Progenitor cell of endocrine pancreas (in vitro differentiated cells): ENCODE results near the gene ZNF275. TPM values are rescaled to one million over a fixed set of nuclear protein-coding genes. Genes with fewer than 3 reads are reported as not detected.

Experiments
- DNase-seq: peaks from one replicate; pipeline ENCODE4 v3.0.0; 2021; ENCODE audit warnings: low spot score; ENCODE audit not compliant: unreplicated experiment
- H3K27ac Mint-ChIP-seq: 2 replicates; pipeline ENCODE4 v1.8.0; 2021; ENCODE audit warnings: mild to moderate bottlenecking, moderate library complexity, mixed read lengths
- H3K27me3 Mint-ChIP-seq: 2 replicates; pipeline ENCODE4 v1.8.0; 2021; ENCODE audit warnings: mixed read lengths
- H3K36me3 Mint-ChIP-seq: 2 replicates; pipeline ENCODE4 v1.8.0; 2022; ENCODE audit warnings: mixed read lengths; ENCODE audit not compliant: insufficient read depth
- H3K4me1 Mint-ChIP-seq: 2 replicates; pipeline ENCODE4 v1.8.0; 2021; ENCODE audit warnings: low read depth, mixed read lengths
- H3K4me3 Mint-ChIP-seq: 2 replicates; pipeline ENCODE4 v1.8.0; 2021; ENCODE audit warnings: low read depth, mild to moderate bottlenecking, moderate library complexity, mixed read lengths
- H3K9me3 Mint-ChIP-seq: 2 replicates; pipeline ENCODE4 v1.8.0; 2021; ENCODE audit warnings: low read depth, mixed read lengths
- total RNA-seq: library from RNA; stranded (reverse); gene quantifications from 2 replicates; pipeline ENCODE4 v1.2.1, GENCODE V29; 2021
- TF ChIP-seq, protein P1 (sequence below): fragments of 200-600 bp; sonication (generic); IDR thresholded peaks from one replicate; pipeline ENCODE4 v1.5.0; 2021; ENCODE audit warnings: antibody characterized with exemption, mild to moderate bottlenecking; ENCODE audit not compliant: unreplicated experiment

The ZNF275 gene
- total RNA-seq, 1 donor from 2014 or later: 12.2 TPM

GRCh38 chrX:153301746-153302145 is 32.2 kb upstream of the ZNF275 start:
- H3K4me3 Mint-ChIP-seq: no peak overlapping the region
- TF ChIP-seq, protein P1, sequence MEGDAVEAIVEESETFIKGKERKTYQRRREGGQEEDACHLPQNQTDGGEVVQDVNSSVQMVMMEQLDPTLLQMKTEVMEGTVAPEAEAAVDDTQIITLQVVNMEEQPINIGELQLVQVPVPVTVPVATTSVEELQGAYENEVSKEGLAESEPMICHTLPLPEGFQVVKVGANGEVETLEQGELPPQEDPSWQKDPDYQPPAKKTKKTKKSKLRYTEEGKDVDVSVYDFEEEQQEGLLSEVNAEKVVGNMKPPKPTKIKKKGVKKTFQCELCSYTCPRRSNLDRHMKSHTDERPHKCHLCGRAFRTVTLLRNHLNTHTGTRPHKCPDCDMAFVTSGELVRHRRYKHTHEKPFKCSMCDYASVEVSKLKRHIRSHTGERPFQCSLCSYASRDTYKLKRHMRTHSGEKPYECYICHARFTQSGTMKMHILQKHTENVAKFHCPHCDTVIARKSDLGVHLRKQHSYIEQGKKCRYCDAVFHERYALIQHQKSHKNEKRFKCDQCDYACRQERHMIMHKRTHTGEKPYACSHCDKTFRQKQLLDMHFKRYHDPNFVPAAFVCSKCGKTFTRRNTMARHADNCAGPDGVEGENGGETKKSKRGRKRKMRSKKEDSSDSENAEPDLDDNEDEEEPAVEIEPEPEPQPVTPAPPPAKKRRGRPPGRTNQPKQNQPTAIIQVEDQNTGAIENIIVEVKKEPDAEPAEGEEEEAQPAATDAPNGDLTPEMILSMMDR: no peak
- H3K4me1 Mint-ChIP-seq: no peaks in the 10 kb centered on the region
- H3K9me3 Mint-ChIP-seq: peaks cover 44% of the 10 kb centered on the region
- H3K27ac Mint-ChIP-seq: no peak overlapping the region
- H3K27me3 Mint-ChIP-seq: peaks cover 19% of the 10 kb centered on the region
- no peak for DNase-seq
- peaks cover 2% of the 10 kb centered on the region for H3K36me3 Mint-ChIP-seq

- peaks cover 19% of the 10 kb centered on the region for H3K27me3 Mint-ChIP-seq
- H3K27ac Mint-ChIP-seq: no peak overlapping the region
- TF ChIP-seq, protein P1: no peak
- DNase-seq: no peak
- no peaks in the 10 kb centered on the region for H3K4me1 Mint-ChIP-seq
- H3K36me3 Mint-ChIP-seq: peaks cover 2% of the 10 kb centered on the region
- no peak overlapping the region for H3K4me3 Mint-ChIP-seq
- H3K9me3 Mint-ChIP-seq: peaks cover 44% of the 10 kb centered on the region
These were observed 31.2 kb upstream of the ZNF275 start for GRCh38 chrX:153302796-153303195.

DNA sequence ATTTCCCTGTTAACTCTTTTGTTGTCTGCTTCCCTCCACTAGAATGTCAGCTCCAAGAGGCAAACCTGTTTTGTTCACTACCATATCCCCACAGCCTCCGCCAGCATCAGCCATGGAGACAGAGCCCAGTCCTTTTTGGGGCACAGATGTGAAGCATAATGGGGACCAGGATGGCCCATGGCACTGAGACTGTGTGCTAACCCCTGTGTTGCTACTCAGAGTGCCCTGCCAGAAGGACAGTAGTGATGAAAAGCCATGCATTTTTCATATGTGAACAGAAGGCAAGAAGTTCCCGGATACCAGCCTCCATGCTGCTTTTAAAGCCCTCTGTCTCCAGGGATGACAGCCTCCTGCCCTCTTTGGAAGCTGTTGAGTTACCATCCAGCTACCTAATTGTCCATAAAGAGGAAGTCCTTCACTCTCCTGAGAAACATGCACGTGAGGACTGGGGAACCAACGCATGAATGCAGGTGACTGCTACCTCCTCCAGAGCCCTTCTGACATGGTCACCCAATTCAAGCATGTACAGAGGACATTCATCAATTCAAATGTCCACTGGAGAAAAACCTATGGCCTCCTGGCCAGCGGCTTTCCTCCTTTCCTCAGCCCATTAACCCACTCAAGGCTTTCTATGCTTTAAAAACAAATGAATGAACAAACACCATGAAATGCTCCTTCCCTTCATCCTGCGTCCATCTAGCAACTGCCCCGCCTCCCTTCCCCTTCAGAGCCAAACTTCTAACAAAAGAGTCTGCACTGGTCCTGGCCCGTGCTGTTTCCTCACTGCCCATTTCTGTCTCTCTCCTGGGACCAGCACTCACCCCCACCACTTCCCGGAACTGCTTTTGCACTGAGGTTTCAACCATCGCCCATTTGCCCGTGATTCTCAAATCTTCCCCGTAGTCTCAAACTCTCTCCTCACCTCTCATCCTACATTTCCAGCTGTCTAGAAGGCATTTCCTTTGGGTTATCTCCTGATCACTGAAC is 30.4 kb upstream of the ZNF275 start:
- DNase-seq: no peak
- Mint-ChIP-seq H3K4me1 (no peaks in the 10 kb centered on the region), H3K27me3 (peaks cover 19% of the 10 kb centered on the region), H3K9me3 (peaks cover 39% of the 10 kb centered on the region), H3K27ac (no peak overlapping the region), H3K36me3 (peaks cover 2% of the 10 kb centered on the region), H3K4me3 (no peak overlapping the region)
- TF ChIP-seq, protein P1: no peak

DNA sequence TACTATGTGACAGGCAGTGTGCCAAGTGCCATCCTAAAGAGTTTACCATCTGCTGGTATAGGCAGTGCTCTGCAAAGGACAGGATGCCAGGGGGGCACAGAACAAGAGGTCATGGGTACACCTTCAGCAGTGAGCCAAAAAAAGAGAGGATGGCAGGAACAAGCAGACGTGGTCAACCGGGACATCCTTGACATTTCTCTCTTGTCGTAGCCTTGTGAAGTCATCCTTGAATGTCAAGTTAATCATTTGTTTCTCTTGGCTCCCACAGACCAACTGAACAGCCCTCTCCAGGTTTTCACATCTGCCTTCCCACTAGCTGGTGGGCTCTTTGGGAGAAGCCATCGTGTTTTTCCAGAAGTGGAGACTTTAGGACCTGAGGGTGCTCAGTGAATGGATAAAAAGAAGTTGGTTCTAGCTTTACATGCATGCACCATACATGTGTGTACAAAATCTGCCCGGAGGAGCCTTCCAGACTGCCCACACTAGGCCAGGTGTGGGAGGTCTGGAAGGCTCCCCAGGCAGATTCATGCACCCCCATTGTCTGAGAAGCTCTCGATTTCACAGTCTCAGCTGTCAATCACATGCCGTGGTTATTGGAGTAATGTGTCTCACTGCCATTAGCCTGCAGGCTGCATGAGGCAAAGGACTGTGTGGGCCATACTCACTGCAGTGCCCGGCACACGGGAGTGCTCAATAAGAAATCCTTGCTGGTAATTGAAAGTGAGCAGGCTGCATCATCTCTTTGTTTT is 28.8 kb upstream of the ZNF275 start:
- H3K27me3 Mint-ChIP-seq: peaks cover 19% of the 10 kb centered on the region
- H3K4me1 Mint-ChIP-seq: no peaks in the 10 kb centered on the region
- TF ChIP-seq, protein P1: no peak
- DNase-seq: no peak
- peaks cover 2% of the 10 kb centered on the region for H3K36me3 Mint-ChIP-seq
- H3K27ac Mint-ChIP-seq: no peak overlapping the region
- H3K4me3 Mint-ChIP-seq: no peak overlapping the region
- H3K9me3 Mint-ChIP-seq: peaks cover 36% of the 10 kb centered on the region

DNA sequence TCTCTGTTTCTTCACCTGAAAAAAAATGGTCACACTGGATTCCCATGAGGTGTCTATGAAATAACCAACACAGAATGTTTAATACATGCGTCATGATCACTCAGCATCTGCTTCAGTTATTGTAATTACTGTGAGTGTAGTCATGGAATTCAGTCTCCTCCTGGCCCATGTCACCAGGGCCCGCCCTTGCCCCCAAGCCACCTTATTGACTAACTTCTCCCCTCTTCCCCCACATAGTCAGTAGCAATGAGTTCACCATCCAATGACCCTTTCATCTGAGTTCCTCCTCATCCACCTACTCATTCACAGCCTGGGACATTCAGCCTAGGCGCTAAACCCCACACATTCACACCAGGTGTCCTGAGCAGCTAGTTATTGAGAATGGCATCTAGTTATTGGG is 28.0 kb upstream of the ZNF275 start:
- Mint-ChIP-seq H3K4me1 (no peaks in the 10 kb centered on the region), H3K27ac (no peak overlapping the region), H3K4me3 (no peak overlapping the region), H3K36me3 (peaks cover 2% of the 10 kb centered on the region), H3K9me3 (peaks cover 30% of the 10 kb centered on the region), H3K27me3 (peaks cover 19% of the 10 kb centered on the region)
- TF ChIP-seq, protein P1: no peak
- DNase-seq: no peak
